ENCODE results near the gene TBPL2. TPM values are rescaled to one million over a fixed set of nuclear protein-coding genes. Genes with fewer than 3 reads are reported as not detected.
"Not testable (repeated sequence)": the region's sequence is repeated elsewhere in the genome, so short reads cannot be mapped to it uniquely, and the experiment has no call there.

TBPL2 gene
- total RNA-seq, 2 donors from 2014 or later = 0.12 TPM; not detected in 1

GRCh38 chr14:55425091-55425490 is 15.3 kb downstream of the TBPL2 start:
- no peak overlapping the region for H3K27ac ChIP-seq
- H3K36me3 ChIP-seq = no peaks in the 10 kb centered on the region
- TF ChIP-seq CTCF (IDR thresholded peaks at IDR 0.05) = no peak
- DNase-seq = no peak
- H3K4me1 ChIP-seq = no peaks in the 10 kb centered on the region
- no peaks in the 10 kb centered on the region for H3K9me3 ChIP-seq
- intact Hi-C loops (cut with DNase I) = loop anchor here (10.0 kb wide), 1 partner anchor 180 kb away; no protein-coding TSS in a partner anchor
- H3K9ac ChIP-seq (ENCODE audit: low read depth in 2 of 2, low read length in 2 of 2) = no peak overlapping the region
- no peak overlapping the region for H3K4me3 ChIP-seq
- H3K27me3 ChIP-seq = no peaks in the 10 kb centered on the region

- DNase-seq = no peak
- Histone ChIP-seq H3K27ac (peak overlapping the region; percentile 3), H3K27me3 (no peaks in the 10 kb centered on the region), H3K4me1 (no peaks in the 10 kb centered on the region), H3K9me3 (no peaks in the 10 kb centered on the region), H3K4me3 (no peak overlapping the region), H3K9ac (ENCODE audit: low read depth in 2 of 2, low read length in 2 of 2) (no peak overlapping the region), H3K36me3 (no peaks in the 10 kb centered on the region)
- intact Hi-C loops (cut with DNase I) = loop anchor here (10.0 kb wide), 1 partner anchor 179 kb away; no protein-coding TSS in a partner anchor
- TF ChIP-seq CTCF (IDR thresholded peaks at IDR 0.05) = no peak
Measured at GRCh38 chr14:55423969-55424368, 16.4 kb downstream of the TBPL2 start.

- not testable (repeated sequence) for H3K4me3 ChIP-seq; H3K9ac ChIP-seq (ENCODE audit: low read depth in 2 of 2, low read length in 2 of 2); H3K27ac ChIP-seq; H3K36me3 ChIP-seq; H3K9me3 ChIP-seq; H3K4me1 ChIP-seq; H3K27me3 ChIP-seq
- peak; percentile 48 for DNase-seq
- intact Hi-C loops (cut with DNase I) = loop anchor here (10.0 kb wide), 1 partner anchor 178 kb away; no protein-coding TSS in a partner anchor
Measured at GRCh38 chr14:55422338-55422737, 18.1 kb downstream of the TBPL2 start.

GRCh38 chr14:55419663-55420062 is 20.8 kb downstream of the TBPL2 start:
- H3K4me1 ChIP-seq = no peaks in the 10 kb centered on the region
- intact Hi-C loops (cut with DNase I) = loop anchor here (5.0 to 10.0 kb wide), 3 partner anchors 55 to 175 kb away; partner anchors contain the start of gene FBXO34
- H3K9me3 ChIP-seq = no peaks in the 10 kb centered on the region
- H3K9ac ChIP-seq (ENCODE audit: low read depth in 2 of 2, low read length in 2 of 2) = no peak overlapping the region
- H3K36me3 ChIP-seq = no peaks in the 10 kb centered on the region
- no peak for TF ChIP-seq CTCF (IDR thresholded peaks at IDR 0.05)
- no peak overlapping the region for H3K4me3 ChIP-seq
- no peaks in the 10 kb centered on the region for H3K27me3 ChIP-seq
- DNase-seq = no peak
- H3K27ac ChIP-seq = no peak overlapping the region

- Histone ChIP-seq H3K27ac (no peak overlapping the region), H3K9ac (ENCODE audit: low read depth in 2 of 2, low read length in 2 of 2) (no peak overlapping the region), H3K4me1 (no peaks in the 10 kb centered on the region), H3K9me3 (no peaks in the 10 kb centered on the region), H3K4me3 (no peak overlapping the region), H3K27me3 (no peaks in the 10 kb centered on the region), H3K36me3 (no peaks in the 10 kb centered on the region)
- DNase-seq = no peak
- TF ChIP-seq CTCF (IDR thresholded peaks at IDR 0.05) = no peak
- intact Hi-C loops (cut with DNase I) = loop anchor here (5.0 to 10.0 kb wide), 2 partner anchors 54 to 146 kb away; partner anchors contain the start of gene FBXO34
Measured at GRCh38 chr14:55418411-55418810, 22.0 kb downstream of the TBPL2 start.

GRCh38 chr14:55417955-55418354 is 22.5 kb downstream of the TBPL2 start:
- no peak for TF ChIP-seq CTCF (IDR thresholded peaks at IDR 0.05)
- Histone ChIP-seq H3K9ac (ENCODE audit: low read depth in 2 of 2, low read length in 2 of 2) (no peak overlapping the region), H3K9me3 (no peaks in the 10 kb centered on the region), H3K4me1 (no peaks in the 10 kb centered on the region), H3K27ac (no peak overlapping the region), H3K36me3 (no peaks in the 10 kb centered on the region), H3K4me3 (no peak overlapping the region), H3K27me3 (no peaks in the 10 kb centered on the region)
- intact Hi-C loops (cut with DNase I) = loop anchor here (5.0 to 10.0 kb wide), 2 partner anchors 53 to 146 kb away; partner anchors contain the start of gene FBXO34
- DNase-seq = no peak
